ENCODE measurements around the gene PTPRZ1.

PTPRZ1 gene

DNA sequence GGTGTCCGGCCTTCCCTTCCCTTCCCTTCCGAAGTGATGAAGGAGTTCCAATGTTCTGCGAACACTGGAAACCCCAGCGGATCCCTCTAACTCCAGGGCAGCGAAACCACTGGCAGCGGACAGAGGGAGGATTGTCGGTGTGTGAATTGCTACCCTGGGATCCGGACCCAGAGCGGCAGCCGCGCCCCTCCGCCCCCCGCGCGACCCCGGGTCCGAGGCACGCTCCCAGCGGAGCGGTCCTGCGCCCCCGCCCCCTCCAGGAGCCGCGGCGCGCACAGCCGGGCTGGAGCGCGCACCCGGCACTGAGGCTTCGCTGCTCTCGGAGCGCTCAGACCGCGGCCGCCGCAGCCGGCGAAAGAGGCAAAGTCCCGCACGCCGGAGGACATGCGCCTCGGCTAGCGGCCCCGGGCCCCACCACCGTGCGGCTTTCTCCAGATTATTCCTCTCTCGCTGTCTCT, at the start of gene PTPRZ1:
Gene PTPRZ1, plus strand, starts transcription at position 331 of the 458 bp plus-strand sequence. CDS start 339 bp downstream, outside the sequence.
- Histone ChIP-seq H3K4me3 (peak within 1 kb of the TSS; percentile 52 to 64), H3K9me3 (no peaks in the 10 kb centered on the region), H3K27ac (no peak within 1 kb of the TSS), H3K27me3 (peaks cover 0 to 7% of the 10 kb centered on the region in 2 donors), H3K4me1 (peaks cover 0 to 17% (median 8%) of the 10 kb centered on the region in 4 donors), H3K36me3 (no peaks in the 10 kb centered on the region)
- DNase-seq: no peak
- intact Hi-C loops (cut with DNase I; ENCODE audit: low total_unique reads): no loop called here
- TF ChIP-seq, protein P1, sequence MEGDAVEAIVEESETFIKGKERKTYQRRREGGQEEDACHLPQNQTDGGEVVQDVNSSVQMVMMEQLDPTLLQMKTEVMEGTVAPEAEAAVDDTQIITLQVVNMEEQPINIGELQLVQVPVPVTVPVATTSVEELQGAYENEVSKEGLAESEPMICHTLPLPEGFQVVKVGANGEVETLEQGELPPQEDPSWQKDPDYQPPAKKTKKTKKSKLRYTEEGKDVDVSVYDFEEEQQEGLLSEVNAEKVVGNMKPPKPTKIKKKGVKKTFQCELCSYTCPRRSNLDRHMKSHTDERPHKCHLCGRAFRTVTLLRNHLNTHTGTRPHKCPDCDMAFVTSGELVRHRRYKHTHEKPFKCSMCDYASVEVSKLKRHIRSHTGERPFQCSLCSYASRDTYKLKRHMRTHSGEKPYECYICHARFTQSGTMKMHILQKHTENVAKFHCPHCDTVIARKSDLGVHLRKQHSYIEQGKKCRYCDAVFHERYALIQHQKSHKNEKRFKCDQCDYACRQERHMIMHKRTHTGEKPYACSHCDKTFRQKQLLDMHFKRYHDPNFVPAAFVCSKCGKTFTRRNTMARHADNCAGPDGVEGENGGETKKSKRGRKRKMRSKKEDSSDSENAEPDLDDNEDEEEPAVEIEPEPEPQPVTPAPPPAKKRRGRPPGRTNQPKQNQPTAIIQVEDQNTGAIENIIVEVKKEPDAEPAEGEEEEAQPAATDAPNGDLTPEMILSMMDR (IDR thresholded peaks at IDR 0.05): no peak

GRCh38 chr7:121824276-121824675, 48.7 kb upstream of the PTPRZ1 start:
- H3K27ac ChIP-seq: no peak overlapping the region
- DNase-seq: no peak
- no peak overlapping the region for H3K4me3 ChIP-seq
- no peaks in the 10 kb centered on the region for H3K4me1 ChIP-seq
- intact Hi-C loops (cut with DNase I; ENCODE audit: low total_unique reads): no loop called here
- H3K36me3 ChIP-seq: no peaks in the 10 kb centered on the region
- H3K9me3 ChIP-seq: no peaks in the 10 kb centered on the region
- H3K27me3 ChIP-seq: no peaks in the 10 kb centered on the region
- TF ChIP-seq, protein P1 (IDR thresholded peaks at IDR 0.05): no peak

DNA sequence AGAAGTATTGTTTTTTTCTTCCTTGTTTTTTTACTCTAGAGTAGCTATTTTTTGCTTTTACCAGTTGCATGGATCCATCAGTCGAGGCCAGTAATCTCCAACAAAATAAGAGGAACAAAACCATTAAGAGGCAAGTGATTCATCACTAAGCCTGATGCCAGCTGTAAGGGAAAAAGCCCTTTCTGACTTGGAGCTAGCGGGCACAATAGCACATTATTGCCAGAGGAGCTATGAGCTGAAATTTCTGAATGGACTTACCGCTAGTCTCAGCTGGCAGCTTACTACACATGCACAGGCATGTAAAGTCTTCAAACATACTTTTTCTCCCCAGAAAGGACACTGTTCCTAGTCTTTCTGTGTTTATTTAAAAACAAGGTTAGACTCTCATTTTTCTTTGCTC, 41.6 kb upstream of the PTPRZ1 start:
- TF ChIP-seq, protein P1 (IDR thresholded peaks at IDR 0.05): no peak
- no peaks in the 10 kb centered on the region for H3K4me1 ChIP-seq
- H3K27me3 ChIP-seq: no peaks in the 10 kb centered on the region
- no peak overlapping the region for H3K27ac ChIP-seq
- no peak for DNase-seq
- H3K4me3 ChIP-seq: no peak overlapping the region
- H3K9me3 ChIP-seq: no peaks in the 10 kb centered on the region
- no peaks in the 10 kb centered on the region for H3K36me3 ChIP-seq
- intact Hi-C loops (cut with DNase I; ENCODE audit: low total_unique reads): no loop called here

GRCh38 chr7:121831801-121832200, 41.2 kb upstream of the PTPRZ1 start:
- Histone ChIP-seq H3K4me3 (no peak overlapping the region), H3K4me1 (no peaks in the 10 kb centered on the region), H3K27me3 (no peaks in the 10 kb centered on the region), H3K9me3 (no peaks in the 10 kb centered on the region), H3K27ac (no peak overlapping the region), H3K36me3 (no peaks in the 10 kb centered on the region)
- TF ChIP-seq, protein P1 (IDR thresholded peaks at IDR 0.05): no peak
- intact Hi-C loops (cut with DNase I; ENCODE audit: low total_unique reads): no loop called here
- DNase-seq: no peak

- no peak for DNase-seq
- H3K36me3 ChIP-seq: no peaks in the 10 kb centered on the region
- TF ChIP-seq, protein P1 (IDR thresholded peaks at IDR 0.05): no peak
- no peaks in the 10 kb centered on the region for H3K4me1 ChIP-seq
- no peak overlapping the region for H3K27ac ChIP-seq
- H3K4me3 ChIP-seq: no peak overlapping the region
- H3K27me3 ChIP-seq: no peaks in the 10 kb centered on the region
- no peaks in the 10 kb centered on the region for H3K9me3 ChIP-seq
- intact Hi-C loops (cut with DNase I; ENCODE audit: low total_unique reads): no loop called here
These were observed 40.6 kb upstream of the PTPRZ1 start for GRCh38 chr7:121832347-121832746.

DNA sequence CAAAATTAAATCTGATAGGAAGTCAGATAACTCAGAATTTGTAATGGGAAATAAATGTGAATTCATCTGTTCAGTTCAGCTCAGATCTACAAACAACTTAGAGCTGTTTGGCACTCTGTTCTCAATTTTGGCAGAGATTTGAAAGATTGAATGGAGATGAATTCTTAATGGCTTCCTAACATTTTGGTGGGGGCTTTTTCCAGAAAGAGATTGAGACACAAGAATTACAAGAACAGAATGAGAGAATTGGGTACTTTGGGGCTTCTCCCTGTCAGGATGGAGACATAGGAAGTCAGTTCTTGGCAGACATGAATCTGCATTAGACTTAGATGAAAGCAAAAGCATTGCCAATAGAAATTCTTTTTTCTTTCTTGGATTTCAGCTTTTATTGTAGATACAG, 39.0 kb upstream of the PTPRZ1 start:
- Histone ChIP-seq H3K4me3 (no peak overlapping the region), H3K4me1 (no peaks in the 10 kb centered on the region), H3K27ac (no peak overlapping the region), H3K36me3 (no peaks in the 10 kb centered on the region), H3K9me3 (no peaks in the 10 kb centered on the region), H3K27me3 (no peaks in the 10 kb centered on the region)
- intact Hi-C loops (cut with DNase I; ENCODE audit: low total_unique reads): no loop called here
- TF ChIP-seq, protein P1 (IDR thresholded peaks at IDR 0.05): no peak
- DNase-seq: no peak

Data from tibial artery (tissue), 4 donors.